K562 (cell line): ENCODE measurements around the gene JMJD1C. TPM values are rescaled to one million over a fixed set of nuclear protein-coding genes. Genes with fewer than 3 reads are reported as not detected.

Experiments
- ATF7 ChIP-seq: fragments of 450-650 bp; IDR thresholded peaks from 2 replicates; pipeline ENCODE4 v1.7.1; 2014; ENCODE audit warnings: mild to moderate bottlenecking, moderate library complexity
- CBX5 ChIP-seq: IDR thresholded peaks from 2 replicates; pipeline ENCODE4 v1.6.1; 2014; ENCODE audit warnings: low read depth, borderline replicate concordance
- DPF2 ChIP-seq: fragments of 450-650 bp; IDR thresholded peaks from 2 replicates; pipeline ENCODE4 v1.6.1; 2016
- TAF1 ChIP-seq: IDR thresholded peaks from 2 replicates; pipeline ENCODE4 v1.6.1; 2011; ENCODE audit warnings: mild to moderate bottlenecking, low read length, moderate library complexity; ENCODE audit not compliant: insufficient read depth, control insufficient read depth, severe bottlenecking; ENCODE audit errors: extremely low read depth
- ZNF668 ChIP-seq: fragments of 250-450 bp; sonication (Bioruptor Pico); IDR thresholded peaks from 2 replicates; pipeline ENCODE4 v1.8.0; 2022; ENCODE audit warnings: mild to moderate bottlenecking, inconsistent platforms
- polyA plus RNA-seq, 8 experiments: library from polyadenylated mRNA; depleted of rRNA in 4 of 8; stranded (reverse) in 5 of 8; unstranded in 3 of 8; fragments of >200 nt; fragmentation: Nextera tagmentation in 2 of 8; fragmentation: Illumina TruSeq in 1 of 8; extraction: Ambion mirVana in 2 of 8; extraction: Trizol in 1 of 8; gene quantifications; 2 replicates each; pipeline versions ENCODE4 v1.2.1 to v1.2.3, GENCODE V29; 2011 to 2014; ENCODE audit warnings: inconsistent platforms in 1 of 8, missing spikeins in 1 of 8
- total RNA-seq, 7 experiments: library from RNA; depleted of rRNA in 6 of 7; stranded (reverse); fragments of >200 nt in 6 of 7; fragmentation: Illumina TruSeq in 2 of 7; extraction: Trizol in 2 of 7; gene quantifications; 2 replicates each; pipeline versions ENCODE4 v1.2.1 to v1.2.3, GENCODE V29; 2011 to 2021; ENCODE audit warnings: low replicate concordance in 1 of 7
- TF ChIP-seq, protein P1 (sequence below), 2 experiments: fragments of 450-650 bp; formaldehyde crosslinking in 1 of 2; IDR thresholded peaks; 2 replicates each; pipeline versions ENCODE4 v1.4.0 to v1.6.1; 2014 to 2020; ENCODE audit warnings: mild to moderate bottlenecking in 2 of 2, borderline replicate concordance in 1 of 2, low read depth in 1 of 2
- TF ChIP-seq, protein P2 (sequence below), 2 experiments: fragments of 450-650 bp in 1 of 2; IDR thresholded peaks; 2 replicates each; pipeline ENCODE4 v1.6.1; 2011 to 2017; ENCODE audit warnings: low read depth in 2 of 2, antibody characterized with exemption in 1 of 2, borderline replicate concordance in 1 of 2, low read length in 1 of 2, mild to moderate bottlenecking in 1 of 2, mixed read lengths in 1 of 2; ENCODE audit not compliant: control insufficient read depth in 1 of 2
- TF ChIP-seq, protein P3 (sequence below): fragments of 250-450 bp; sonication (Bioruptor Pico); IDR thresholded peaks from 2 replicates; pipeline ENCODE4 v1.4.0; 2020

Gene JMJD1C
- total and polyA plus RNA-seq, 9 of the 15 experiments (the other 6 are each of a cell fraction or from before 2014, with no cell fraction given): 25.3 to 68.0 (median 47.2) TPM

GRCh38 chr10:63267414-63268148 is 198.2 kb downstream of the JMJD1C start (continued):
- TF ChIP-seq CBX5 (no peak), DPF2 (0 out of 2 replicates have a peak, but pooled peaks have one; percentile 12), ATF7 (0 out of 2 replicates have a peak, but pooled peaks have one; percentile 19), ZNF668 (CRISPR knock-in tag) (no peak), TAF1 (peak; percentile 34)
- TF ChIP-seq, protein P1, sequence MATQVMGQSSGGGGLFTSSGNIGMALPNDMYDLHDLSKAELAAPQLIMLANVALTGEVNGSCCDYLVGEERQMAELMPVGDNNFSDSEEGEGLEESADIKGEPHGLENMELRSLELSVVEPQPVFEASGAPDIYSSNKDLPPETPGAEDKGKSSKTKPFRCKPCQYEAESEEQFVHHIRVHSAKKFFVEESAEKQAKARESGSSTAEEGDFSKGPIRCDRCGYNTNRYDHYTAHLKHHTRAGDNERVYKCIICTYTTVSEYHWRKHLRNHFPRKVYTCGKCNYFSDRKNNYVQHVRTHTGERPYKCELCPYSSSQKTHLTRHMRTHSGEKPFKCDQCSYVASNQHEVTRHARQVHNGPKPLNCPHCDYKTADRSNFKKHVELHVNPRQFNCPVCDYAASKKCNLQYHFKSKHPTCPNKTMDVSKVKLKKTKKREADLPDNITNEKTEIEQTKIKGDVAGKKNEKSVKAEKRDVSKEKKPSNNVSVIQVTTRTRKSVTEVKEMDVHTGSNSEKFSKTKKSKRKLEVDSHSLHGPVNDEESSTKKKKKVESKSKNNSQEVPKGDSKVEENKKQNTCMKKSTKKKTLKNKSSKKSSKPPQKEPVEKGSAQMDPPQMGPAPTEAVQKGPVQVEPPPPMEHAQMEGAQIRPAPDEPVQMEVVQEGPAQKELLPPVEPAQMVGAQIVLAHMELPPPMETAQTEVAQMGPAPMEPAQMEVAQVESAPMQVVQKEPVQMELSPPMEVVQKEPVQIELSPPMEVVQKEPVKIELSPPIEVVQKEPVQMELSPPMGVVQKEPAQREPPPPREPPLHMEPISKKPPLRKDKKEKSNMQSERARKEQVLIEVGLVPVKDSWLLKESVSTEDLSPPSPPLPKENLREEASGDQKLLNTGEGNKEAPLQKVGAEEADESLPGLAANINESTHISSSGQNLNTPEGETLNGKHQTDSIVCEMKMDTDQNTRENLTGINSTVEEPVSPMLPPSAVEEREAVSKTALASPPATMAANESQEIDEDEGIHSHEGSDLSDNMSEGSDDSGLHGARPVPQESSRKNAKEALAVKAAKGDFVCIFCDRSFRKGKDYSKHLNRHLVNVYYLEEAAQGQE (IDR thresholded peaks at IDR 0.05; ENCODE audit: borderline replicate concordance): no peak
- TF ChIP-seq, protein P1 (CRISPR knock-in tag; IDR thresholded peaks at IDR 0.05; ENCODE audit: low read depth): no peak
- TF ChIP-seq, protein P2, sequence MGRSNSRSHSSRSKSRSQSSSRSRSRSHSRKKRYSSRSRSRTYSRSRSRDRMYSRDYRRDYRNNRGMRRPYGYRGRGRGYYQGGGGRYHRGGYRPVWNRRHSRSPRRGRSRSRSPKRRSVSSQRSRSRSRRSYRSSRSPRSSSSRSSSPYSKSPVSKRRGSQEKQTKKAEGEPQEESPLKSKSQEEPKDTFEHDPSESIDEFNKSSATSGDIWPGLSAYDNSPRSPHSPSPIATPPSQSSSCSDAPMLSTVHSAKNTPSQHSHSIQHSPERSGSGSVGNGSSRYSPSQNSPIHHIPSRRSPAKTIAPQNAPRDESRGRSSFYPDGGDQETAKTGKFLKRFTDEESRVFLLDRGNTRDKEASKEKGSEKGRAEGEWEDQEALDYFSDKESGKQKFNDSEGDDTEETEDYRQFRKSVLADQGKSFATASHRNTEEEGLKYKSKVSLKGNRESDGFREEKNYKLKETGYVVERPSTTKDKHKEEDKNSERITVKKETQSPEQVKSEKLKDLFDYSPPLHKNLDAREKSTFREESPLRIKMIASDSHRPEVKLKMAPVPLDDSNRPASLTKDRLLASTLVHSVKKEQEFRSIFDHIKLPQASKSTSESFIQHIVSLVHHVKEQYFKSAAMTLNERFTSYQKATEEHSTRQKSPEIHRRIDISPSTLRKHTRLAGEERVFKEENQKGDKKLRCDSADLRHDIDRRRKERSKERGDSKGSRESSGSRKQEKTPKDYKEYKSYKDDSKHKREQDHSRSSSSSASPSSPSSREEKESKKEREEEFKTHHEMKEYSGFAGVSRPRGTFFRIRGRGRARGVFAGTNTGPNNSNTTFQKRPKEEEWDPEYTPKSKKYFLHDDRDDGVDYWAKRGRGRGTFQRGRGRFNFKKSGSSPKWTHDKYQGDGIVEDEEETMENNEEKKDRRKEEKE (IDR thresholded peaks at IDR 0.05; ENCODE audit: borderline replicate concordance in 1 of 2, control insufficient read depth in 1 of 2, low read depth in 2 of 2, low read length in 1 of 2): peak in 1 of 2 experiments; percentile 58; a peak in 1 of 4 replicates
- TF ChIP-seq, protein P3, sequence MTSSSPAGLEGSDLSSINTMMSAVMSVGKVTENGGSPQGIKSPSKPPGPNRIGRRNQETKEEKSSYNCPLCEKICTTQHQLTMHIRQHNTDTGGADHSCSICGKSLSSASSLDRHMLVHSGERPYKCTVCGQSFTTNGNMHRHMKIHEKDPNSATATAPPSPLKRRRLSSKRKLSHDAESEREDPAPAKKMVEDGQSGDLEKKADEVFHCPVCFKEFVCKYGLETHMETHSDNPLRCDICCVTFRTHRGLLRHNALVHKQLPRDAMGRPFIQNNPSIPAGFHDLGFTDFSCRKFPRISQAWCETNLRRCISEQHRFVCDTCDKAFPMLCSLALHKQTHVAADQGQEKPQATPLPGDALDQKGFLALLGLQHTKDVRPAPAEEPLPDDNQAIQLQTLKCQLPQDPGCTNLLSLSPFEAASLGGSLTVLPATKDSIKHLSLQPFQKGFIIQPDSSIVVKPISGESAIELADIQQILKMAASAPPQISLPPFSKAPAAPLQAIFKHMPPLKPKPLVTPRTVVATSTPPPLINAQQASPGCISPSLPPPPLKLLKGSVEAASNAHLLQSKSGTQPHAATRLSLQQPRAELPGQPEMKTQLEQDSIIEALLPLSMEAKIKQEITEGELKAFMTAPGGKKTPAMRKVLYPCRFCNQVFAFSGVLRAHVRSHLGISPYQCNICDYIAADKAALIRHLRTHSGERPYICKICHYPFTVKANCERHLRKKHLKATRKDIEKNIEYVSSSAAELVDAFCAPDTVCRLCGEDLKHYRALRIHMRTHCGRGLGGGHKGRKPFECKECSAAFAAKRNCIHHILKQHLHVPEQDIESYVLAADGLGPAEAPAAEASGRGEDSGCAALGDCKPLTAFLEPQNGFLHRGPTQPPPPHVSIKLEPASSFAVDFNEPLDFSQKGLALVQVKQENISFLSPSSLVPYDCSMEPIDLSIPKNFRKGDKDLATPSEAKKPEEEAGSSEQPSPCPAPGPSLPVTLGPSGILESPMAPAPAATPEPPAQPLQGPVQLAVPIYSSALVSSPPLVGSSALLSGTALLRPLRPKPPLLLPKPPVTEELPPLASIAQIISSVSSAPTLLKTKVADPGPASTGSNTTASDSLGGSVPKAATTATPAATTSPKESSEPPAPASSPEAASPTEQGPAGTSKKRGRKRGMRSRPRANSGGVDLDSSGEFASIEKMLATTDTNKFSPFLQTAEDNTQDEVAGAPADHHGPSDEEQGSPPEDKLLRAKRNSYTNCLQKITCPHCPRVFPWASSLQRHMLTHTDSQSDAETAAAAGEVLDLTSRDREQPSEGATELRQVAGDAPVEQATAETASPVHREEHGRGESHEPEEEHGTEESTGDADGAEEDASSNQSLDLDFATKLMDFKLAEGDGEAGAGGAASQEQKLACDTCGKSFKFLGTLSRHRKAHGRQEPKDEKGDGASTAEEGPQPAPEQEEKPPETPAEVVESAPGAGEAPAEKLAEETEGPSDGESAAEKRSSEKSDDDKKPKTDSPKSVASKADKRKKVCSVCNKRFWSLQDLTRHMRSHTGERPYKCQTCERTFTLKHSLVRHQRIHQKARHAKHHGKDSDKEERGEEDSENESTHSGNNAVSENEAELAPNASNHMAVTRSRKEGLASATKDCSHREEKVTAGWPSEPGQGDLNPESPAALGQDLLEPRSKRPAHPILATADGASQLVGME (CRISPR knock-in tag): no peak
